ENCODE measurements around the gene ATRX. TPM values are rescaled to one million over a fixed set of nuclear protein-coding genes. Genes with fewer than 3 reads are reported as not detected.
"Not testable (repeated sequence)": the region's sequence is repeated elsewhere in the genome, so short reads cannot be mapped to it uniquely, and the experiment has no call there.

ATRX gene, protein sequence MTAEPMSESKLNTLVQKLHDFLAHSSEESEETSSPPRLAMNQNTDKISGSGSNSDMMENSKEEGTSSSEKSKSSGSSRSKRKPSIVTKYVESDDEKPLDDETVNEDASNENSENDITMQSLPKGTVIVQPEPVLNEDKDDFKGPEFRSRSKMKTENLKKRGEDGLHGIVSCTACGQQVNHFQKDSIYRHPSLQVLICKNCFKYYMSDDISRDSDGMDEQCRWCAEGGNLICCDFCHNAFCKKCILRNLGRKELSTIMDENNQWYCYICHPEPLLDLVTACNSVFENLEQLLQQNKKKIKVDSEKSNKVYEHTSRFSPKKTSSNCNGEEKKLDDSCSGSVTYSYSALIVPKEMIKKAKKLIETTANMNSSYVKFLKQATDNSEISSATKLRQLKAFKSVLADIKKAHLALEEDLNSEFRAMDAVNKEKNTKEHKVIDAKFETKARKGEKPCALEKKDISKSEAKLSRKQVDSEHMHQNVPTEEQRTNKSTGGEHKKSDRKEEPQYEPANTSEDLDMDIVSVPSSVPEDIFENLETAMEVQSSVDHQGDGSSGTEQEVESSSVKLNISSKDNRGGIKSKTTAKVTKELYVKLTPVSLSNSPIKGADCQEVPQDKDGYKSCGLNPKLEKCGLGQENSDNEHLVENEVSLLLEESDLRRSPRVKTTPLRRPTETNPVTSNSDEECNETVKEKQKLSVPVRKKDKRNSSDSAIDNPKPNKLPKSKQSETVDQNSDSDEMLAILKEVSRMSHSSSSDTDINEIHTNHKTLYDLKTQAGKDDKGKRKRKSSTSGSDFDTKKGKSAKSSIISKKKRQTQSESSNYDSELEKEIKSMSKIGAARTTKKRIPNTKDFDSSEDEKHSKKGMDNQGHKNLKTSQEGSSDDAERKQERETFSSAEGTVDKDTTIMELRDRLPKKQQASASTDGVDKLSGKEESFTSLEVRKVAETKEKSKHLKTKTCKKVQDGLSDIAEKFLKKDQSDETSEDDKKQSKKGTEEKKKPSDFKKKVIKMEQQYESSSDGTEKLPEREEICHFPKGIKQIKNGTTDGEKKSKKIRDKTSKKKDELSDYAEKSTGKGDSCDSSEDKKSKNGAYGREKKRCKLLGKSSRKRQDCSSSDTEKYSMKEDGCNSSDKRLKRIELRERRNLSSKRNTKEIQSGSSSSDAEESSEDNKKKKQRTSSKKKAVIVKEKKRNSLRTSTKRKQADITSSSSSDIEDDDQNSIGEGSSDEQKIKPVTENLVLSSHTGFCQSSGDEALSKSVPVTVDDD (N-terminal part only)
- 48.2 and 73.6 TPM in 2 replicates for total RNA-seq (2014; rRNA removed; shearing (Covaris generic))
- total RNA-seq (2022), result 65.0 and 66.3 TPM in 2 replicates
- percentile 83 among the genes with signal in this experiment for Bru-seq, nascent RNA
- BruChase-seq, experiment 1, labeled RNA remaining after a 6-hour chase, result percentile 82 among the genes with signal in this experiment
- BruChase-seq, experiment 2, labeled RNA remaining after a 2-hour chase, result percentile 79 among the genes with signal in this experiment
- long read RNA-seq, partial matches to known transcripts, result 14 of 22 reads
- long read RNA-seq, other reads (novel, unspliced or antisense), result 8 of 22 reads

DNA sequence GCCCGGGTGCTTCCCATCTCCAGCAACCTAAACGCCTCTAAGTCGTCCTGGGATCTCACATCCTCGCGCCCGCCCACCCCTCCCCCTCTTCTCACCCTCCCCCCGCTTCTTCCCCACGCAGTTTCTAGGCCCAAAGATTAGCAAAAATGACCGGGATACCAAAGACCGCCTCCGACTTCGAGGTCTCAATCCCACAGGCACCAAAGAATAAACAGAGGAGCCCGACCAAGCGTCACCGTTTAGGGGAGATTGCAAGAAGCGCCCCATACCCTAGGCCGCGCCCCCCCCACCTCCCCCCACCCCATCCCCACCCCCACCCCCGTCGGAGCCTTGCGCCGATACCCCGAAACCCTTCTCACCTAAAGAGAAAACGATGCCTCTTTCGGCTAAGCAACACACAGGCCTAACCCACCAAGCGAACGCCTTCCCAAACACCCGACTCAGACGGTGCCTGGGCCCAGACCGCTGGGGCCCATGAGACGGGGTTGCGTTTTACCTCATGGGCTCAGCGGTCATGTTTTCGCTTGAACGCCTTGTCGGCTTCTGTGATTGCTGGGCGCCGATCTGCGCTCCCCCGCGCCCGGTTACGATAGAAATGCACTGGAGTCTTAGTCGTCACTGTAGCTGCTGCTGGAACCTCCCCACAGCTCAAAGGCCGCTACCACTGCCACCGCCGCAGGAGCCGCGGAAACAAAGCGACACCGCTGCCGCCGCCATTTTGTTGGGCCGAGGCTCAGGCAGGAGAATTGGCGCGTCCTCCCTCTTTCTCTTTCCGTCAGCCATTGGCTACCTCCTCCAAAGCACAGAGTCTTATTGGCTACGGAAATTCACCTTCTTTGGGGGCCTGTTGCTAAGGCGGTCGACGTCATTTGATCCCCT lies at the start of gene ATRX:
TSS of gene ATRX (minus strand) at position 731 of the 879 bp plus-strand sequence. CDS start at position 516, 215 bp downstream.
- TF ChIP-seq EZH2phosphoT487 (IDR thresholded peaks at IDR 0.05; ENCODE audit: borderline replicate concordance, low read depth, low read length), result no peak
- TF ChIP-seq, protein P1, sequence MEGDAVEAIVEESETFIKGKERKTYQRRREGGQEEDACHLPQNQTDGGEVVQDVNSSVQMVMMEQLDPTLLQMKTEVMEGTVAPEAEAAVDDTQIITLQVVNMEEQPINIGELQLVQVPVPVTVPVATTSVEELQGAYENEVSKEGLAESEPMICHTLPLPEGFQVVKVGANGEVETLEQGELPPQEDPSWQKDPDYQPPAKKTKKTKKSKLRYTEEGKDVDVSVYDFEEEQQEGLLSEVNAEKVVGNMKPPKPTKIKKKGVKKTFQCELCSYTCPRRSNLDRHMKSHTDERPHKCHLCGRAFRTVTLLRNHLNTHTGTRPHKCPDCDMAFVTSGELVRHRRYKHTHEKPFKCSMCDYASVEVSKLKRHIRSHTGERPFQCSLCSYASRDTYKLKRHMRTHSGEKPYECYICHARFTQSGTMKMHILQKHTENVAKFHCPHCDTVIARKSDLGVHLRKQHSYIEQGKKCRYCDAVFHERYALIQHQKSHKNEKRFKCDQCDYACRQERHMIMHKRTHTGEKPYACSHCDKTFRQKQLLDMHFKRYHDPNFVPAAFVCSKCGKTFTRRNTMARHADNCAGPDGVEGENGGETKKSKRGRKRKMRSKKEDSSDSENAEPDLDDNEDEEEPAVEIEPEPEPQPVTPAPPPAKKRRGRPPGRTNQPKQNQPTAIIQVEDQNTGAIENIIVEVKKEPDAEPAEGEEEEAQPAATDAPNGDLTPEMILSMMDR (conservative IDR thresholded peaks at IDR 0.05; ENCODE audit: low read length), result no peak
- Histone ChIP-seq H2AFZ (ENCODE audit: low read length) (peak within 1 kb of the TSS; percentile 97), H3K79me2 (ENCODE audit: insufficient read depth, low read depth, low read length) (peaks cover 56% of the 10 kb centered on the region), H3K36me3 (ENCODE audit: insufficient read depth, low read length) (peaks cover 18% of the 10 kb centered on the region), H3K9me2 (ENCODE audit: insufficient read depth, low read length) (no peaks in the 10 kb centered on the region), H3K4me2 (ENCODE audit: low read length) (peak within 1 kb of the TSS; percentile 87), H3K27ac (ENCODE audit: low read depth, low read length, poor library complexity, severe bottlenecking) (peak within 1 kb of the TSS; percentile 81), H3K4me3 (ENCODE audit: low read depth, low read length, poor library complexity, severe bottlenecking) (peak within 1 kb of the TSS; percentile 91), H4K20me1 (ENCODE audit: insufficient read depth, low read length) (no peaks in the 10 kb centered on the region), H3K9me3 (ENCODE audit: low read length) (no peaks in the 10 kb centered on the region), H3K4me1 (ENCODE audit: insufficient read depth, low read length, poor library complexity, severe bottlenecking) (peaks cover 16% of the 10 kb centered on the region)
- peak; percentile 89 for DNase-seq (ENCODE audit: low spot score)
- CTCF ChIA-PET (ENCODE audit: unreplicated experiment), result interaction anchor here (0.6 kb wide), 1 partner anchor 276 kb away, joined by 4 read pairs; no protein-coding TSS in a partner anchor
- POLR2A ChIA-PET, result no interaction called here
- intact Hi-C loops (cut with micrococcal nuclease; ENCODE audit: unreplicated experiment), result loop anchor here (10.0 kb wide), 1 partner anchor 109 kb away; the partner anchor contains the start of genes COX7B and MAGT1
- BruUV-seq (replicated peaks), result no TSS peak

- intact Hi-C loops (cut with micrococcal nuclease; ENCODE audit: unreplicated experiment); H3K27ac ChIP-seq (ENCODE audit: low read depth, low read length, poor library complexity, severe bottlenecking); H3K4me3 ChIP-seq (ENCODE audit: low read depth, low read length, poor library complexity, severe bottlenecking); H2AFZ ChIP-seq (ENCODE audit: low read length); H3K36me3 ChIP-seq (ENCODE audit: insufficient read depth, low read length); H3K4me2 ChIP-seq (ENCODE audit: low read length); H4K20me1 ChIP-seq (ENCODE audit: insufficient read depth, low read length); H3K9me2 ChIP-seq (ENCODE audit: insufficient read depth, low read length); H3K9me3 ChIP-seq (ENCODE audit: low read length); H3K4me1 ChIP-seq (ENCODE audit: insufficient read depth, low read length, poor library complexity, severe bottlenecking); POLR2A ChIA-PET; DNase-seq (ENCODE audit: low spot score); BruUV-seq (replicated peaks); CTCF ChIA-PET (ENCODE audit: unreplicated experiment); H3K79me2 ChIP-seq (ENCODE audit: insufficient read depth, low read depth, low read length): not testable (repeated sequence)
These were observed 45.5 kb upstream of the ATRX start for GRCh38 chrX:77831544-77831943.

- POLR2A ChIA-PET; H4K20me1 ChIP-seq (ENCODE audit: insufficient read depth, low read length); CTCF ChIA-PET (ENCODE audit: unreplicated experiment); H3K4me1 ChIP-seq (ENCODE audit: insufficient read depth, low read length, poor library complexity, severe bottlenecking); H3K4me3 ChIP-seq (ENCODE audit: low read depth, low read length, poor library complexity, severe bottlenecking); H2AFZ ChIP-seq (ENCODE audit: low read length); BruUV-seq (replicated peaks); H3K4me2 ChIP-seq (ENCODE audit: low read length); DNase-seq (ENCODE audit: low spot score); H3K79me2 ChIP-seq (ENCODE audit: insufficient read depth, low read depth, low read length); H3K9me3 ChIP-seq (ENCODE audit: low read length); H3K9me2 ChIP-seq (ENCODE audit: insufficient read depth, low read length); H3K36me3 ChIP-seq (ENCODE audit: insufficient read depth, low read length); intact Hi-C loops (cut with micrococcal nuclease; ENCODE audit: unreplicated experiment); H3K27ac ChIP-seq (ENCODE audit: low read depth, low read length, poor library complexity, severe bottlenecking): not testable (repeated sequence)
These were observed 36.0 kb upstream of the ATRX start for GRCh38 chrX:77821989-77822388.

All from OCI-LY7 (cell line).